PC-3 (cell line): ENCODE measurements around the gene TCF7. TPM values are rescaled to one million over a fixed set of nuclear protein-coding genes. Genes with fewer than 3 reads are reported as not detected.

Source experiments
- ATAC-seq: fragments of 200-7000 bp; cut with Tn5 transposase; 2 replicates; pipeline ENCODE4 v1.9.1; 2020; ENCODE audit warnings: mild to moderate bottlenecking, moderate library complexity
- BruUV-seq: library from RNA; stranded (reverse); fragments of 400-500 nt; replicated peaks from 2 replicates; lab custom pipeline; 2021; lab: Mats Ljungman, UMichigan
- CTCF ChIA-PET: fragments of 300-600 bp; sonication (Branson Sonifier 250); formaldehyde crosslinking; loops from one replicate; lab custom pipeline; 2022; ENCODE audit warnings: antibody characterized with exemption; lab: Charles Lee
- POLR2A ChIA-PET: fragments of 300-600 bp; sonication (Branson Sonifier 250); formaldehyde crosslinking; loops from one replicate; lab custom pipeline; 2022; ENCODE audit warnings: antibody characterized with exemption; ENCODE audit not compliant: unreplicated experiment; lab: Charles Lee
- DNase-seq: peaks from one replicate; pipeline ENCODE4 v3.0.0-alpha.2; 2015
- H2AFZ ChIP-seq: fragments of 300-600 bp; sonication (generic); 2 replicates; pipeline ENCODE4 v1.6.0; 2016; ENCODE audit warnings: antibody characterized with exemption, low read length
- H3F3A ChIP-seq: fragments of 300-600 bp; sonication (generic); one replicate; pipeline ENCODE4 v1.6.0; 2017; ENCODE audit warnings: antibody characterized with exemption, low read length, control low read depth, mild to moderate bottlenecking; ENCODE audit not compliant: unreplicated experiment
- H3K27ac ChIP-seq: fragments of 300-600 bp; sonication (generic); 2 replicates; pipeline ENCODE4 v1.5.1; 2016; ENCODE audit warnings: mild to moderate bottlenecking, low read length
- H3K27me3 ChIP-seq: fragments of 300-600 bp; sonication (generic); 2 replicates; pipeline ENCODE4 v1.6.1; 2016; ENCODE audit warnings: low read length, mixed read lengths
- H3K36me3 ChIP-seq: fragments of 300-600 bp; sonication (generic); 2 replicates; pipeline ENCODE4 v1.6.1; 2016; ENCODE audit warnings: low read depth, mixed run types, low read length, mixed read lengths
- H3K4me1 ChIP-seq: fragments of 300-600 bp; sonication (generic); 2 replicates; pipeline ENCODE4 v1.5.1; 2016; ENCODE audit warnings: low read length; ENCODE audit not compliant: insufficient read depth
- H3K4me2 ChIP-seq: fragments of 300-600 bp; sonication (generic); 2 replicates; pipeline ENCODE4 v1.6.0; 2016; ENCODE audit warnings: low read length
- H3K4me3 ChIP-seq: fragments of 300-600 bp; sonication (generic); 2 replicates; pipeline ENCODE4 v1.5.1; 2016; ENCODE audit warnings: mild to moderate bottlenecking, low read length, mixed read lengths
- H3K79me2 ChIP-seq: fragments of 300-600 bp; sonication (generic); 2 replicates; pipeline ENCODE4 v1.6.1; 2017; ENCODE audit warnings: low read length, mixed read lengths
- H3K9ac ChIP-seq: fragments of 300-600 bp; sonication (generic); 2 replicates; pipeline ENCODE4 v1.6.0; 2016; ENCODE audit warnings: mild to moderate bottlenecking, low read length
- H3K9me2 ChIP-seq: fragments of 300-600 bp; sonication (generic); replicated peaks from 2 replicates; pipeline ENCODE4 v1.6.1; 2016; ENCODE audit warnings: mixed run types, low read length, mixed read lengths
- H3K9me3 ChIP-seq: fragments of 300-600 bp; sonication (generic); 2 replicates; pipeline ENCODE4 v1.6.1; 2016; ENCODE audit warnings: low read length, mixed read lengths
- H4K20me1 ChIP-seq: fragments of 300-600 bp; sonication (generic); 2 replicates; pipeline ENCODE4 v1.6.1; 2016; ENCODE audit warnings: low read length, mixed read lengths
- EZH2 ChIP-seq: fragments of 300-600 bp; sonication (generic); IDR thresholded peaks from one replicate; pipeline ENCODE4 v1.6.1; 2017; ENCODE audit warnings: antibody characterized with exemption, mild to moderate bottlenecking, low read length; ENCODE audit not compliant: unreplicated experiment
- EZH2phosphoT487 ChIP-seq: fragments of 300-600 bp; sonication (generic); IDR thresholded peaks from 2 replicates; pipeline ENCODE4 v1.6.1; 2018; ENCODE audit warnings: mild to moderate bottlenecking, antibody characterized with exemption, low read length, borderline replicate concordance
- intact Hi-C: fragments of 100-400 bp; cut with micrococcal nuclease; formaldehyde crosslinking; loops from 2 replicates; pipeline ENCODE4 v1.9.0; 2023
- total RNA-seq: library from RNA; depleted of rRNA; stranded (reverse); fragments of >200 nt; gene quantifications from 2 replicates; pipeline ENCODE4 v1.2.3, GENCODE V29; 2014
- TF ChIP-seq, protein P1 (sequence below): fragments of 300-600 bp; sonication (generic); conservative IDR thresholded peaks from 2 replicates; pipeline ENCODE4 v1.5.1; 2017; ENCODE audit warnings: antibody characterized with exemption, low read depth, mild to moderate bottlenecking, low read length

The TCF7 gene
- total RNA-seq, 1 experiment from 2014 or later: 3.9 TPM

DNA sequence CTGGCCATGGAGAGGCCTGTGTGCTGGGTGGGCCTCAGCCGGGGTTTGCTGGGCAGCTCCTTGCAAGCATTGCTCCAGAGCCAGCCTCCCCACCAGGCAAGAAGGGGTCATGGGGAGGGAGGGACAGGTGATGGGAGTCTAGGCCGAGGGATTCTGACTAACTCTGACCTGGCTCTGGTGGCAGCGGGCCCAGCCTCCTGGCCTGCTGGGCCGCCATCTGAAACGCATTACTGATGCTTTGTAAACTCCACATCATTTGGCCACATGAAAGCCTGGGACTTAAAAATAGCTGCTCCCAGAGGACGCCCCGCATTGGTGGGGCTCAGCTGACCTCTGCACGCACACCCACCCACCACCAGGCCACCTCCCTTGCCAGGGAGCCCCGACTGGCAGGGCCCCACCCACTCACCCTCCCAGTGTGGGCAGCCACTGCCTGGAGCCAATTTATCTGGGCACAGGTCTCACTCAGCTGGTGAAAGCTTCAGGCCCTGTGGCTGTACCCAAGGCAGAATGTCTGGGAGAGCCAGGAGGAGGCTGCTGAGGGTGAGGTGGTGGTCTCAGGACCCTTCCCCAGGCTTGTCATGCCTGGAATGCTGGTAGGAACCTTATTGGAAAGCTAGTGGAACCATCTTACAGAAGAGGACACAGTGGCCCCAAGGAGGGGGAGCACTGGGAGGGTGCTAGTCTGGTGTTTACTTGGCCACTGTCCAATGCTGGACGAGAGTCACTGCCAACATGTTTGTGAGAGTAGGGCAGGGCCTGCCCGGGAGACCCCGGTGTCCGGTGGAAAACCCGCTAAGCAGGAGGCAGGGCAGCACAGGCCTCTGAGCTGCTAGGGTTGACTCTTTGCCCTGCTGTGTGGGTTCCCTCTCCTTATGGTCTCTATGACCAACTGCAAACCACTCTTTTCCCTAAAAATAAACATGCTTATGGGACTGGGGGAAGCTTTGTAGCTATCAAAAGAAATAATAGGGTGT, 10.8 kb downstream of the TCF7 start:
- peak overlapping the region; percentile 100 for H3K27ac ChIP-seq

DNA sequence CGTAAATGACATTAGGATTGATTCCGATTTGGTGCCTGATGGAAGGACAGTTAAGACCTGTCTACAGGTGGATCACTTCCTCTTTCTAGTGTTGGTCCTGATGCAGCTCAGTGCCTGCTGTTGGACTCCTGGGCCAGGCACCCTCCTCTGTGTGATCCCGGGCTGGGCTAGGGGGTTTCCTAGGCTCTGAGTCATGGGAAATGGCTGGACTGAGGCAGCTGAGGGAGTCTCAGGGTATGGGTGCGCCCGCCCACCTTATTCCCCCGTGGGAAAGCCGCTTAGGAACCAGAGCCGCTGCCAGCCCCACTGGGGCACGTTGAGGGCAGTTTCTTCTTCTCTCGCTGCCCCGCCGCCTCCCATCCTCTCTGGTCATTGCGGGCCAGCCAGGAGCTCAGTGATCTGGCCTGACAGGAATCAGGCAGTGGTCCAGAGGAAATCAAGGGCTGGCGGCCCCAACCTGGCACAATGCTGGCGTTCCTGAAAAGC, 12.9 kb downstream of the TCF7 start:
- intact Hi-C loops: no loop called here
- Histone ChIP-seq H3F3A (peaks cover 5% of the 10 kb centered on the region), H2AFZ (no peak overlapping the region), H4K20me1 (no peaks in the 10 kb centered on the region), H3K27me3 (no peaks in the 10 kb centered on the region), H3K9me2 (no peaks in the 10 kb centered on the region), H3K4me3 (no peak overlapping the region), H3K79me2 (no peaks in the 10 kb centered on the region), H3K27ac (no peak overlapping the region), H3K9me3 (no peaks in the 10 kb centered on the region), H3K4me1 (peaks cover 29% of the 10 kb centered on the region), H3K36me3 (no peaks in the 10 kb centered on the region), H3K4me2 (no peak overlapping the region), H3K9ac (no peak overlapping the region)
- CTCF ChIA-PET: no interaction called here
- DNase-seq (no peak), ATAC-seq (no peak)
- BruUV-seq: no TSS peak
- no peak for TF ChIP-seq EZH2
- POLR2A ChIA-PET: no interaction called here

More for the DNA sequence above, 10.8 kb downstream of the TCF7 start:
- Histone ChIP-seq H3K9ac (peak overlapping the region; percentile 75), H3K36me3 (no peaks in the 10 kb centered on the region), H3K4me2 (peak overlapping the region; percentile 62), H2AFZ (no peak overlapping the region), H3K4me1 (peaks cover 29% of the 10 kb centered on the region), H3K9me3 (no peaks in the 10 kb centered on the region), H3K4me3 (peak overlapping the region; percentile 7; the same call in 1 of the 2 replicates), H3K79me2 (no peaks in the 10 kb centered on the region), H4K20me1 (no peaks in the 10 kb centered on the region), H3F3A (peaks cover 5% of the 10 kb centered on the region), H3K27me3 (no peaks in the 10 kb centered on the region), H3K9me2 (no peaks in the 10 kb centered on the region)
- TF ChIP-seq EZH2phosphoT487 (no peak), EZH2 (no peak)
- TF ChIP-seq, protein P1, sequence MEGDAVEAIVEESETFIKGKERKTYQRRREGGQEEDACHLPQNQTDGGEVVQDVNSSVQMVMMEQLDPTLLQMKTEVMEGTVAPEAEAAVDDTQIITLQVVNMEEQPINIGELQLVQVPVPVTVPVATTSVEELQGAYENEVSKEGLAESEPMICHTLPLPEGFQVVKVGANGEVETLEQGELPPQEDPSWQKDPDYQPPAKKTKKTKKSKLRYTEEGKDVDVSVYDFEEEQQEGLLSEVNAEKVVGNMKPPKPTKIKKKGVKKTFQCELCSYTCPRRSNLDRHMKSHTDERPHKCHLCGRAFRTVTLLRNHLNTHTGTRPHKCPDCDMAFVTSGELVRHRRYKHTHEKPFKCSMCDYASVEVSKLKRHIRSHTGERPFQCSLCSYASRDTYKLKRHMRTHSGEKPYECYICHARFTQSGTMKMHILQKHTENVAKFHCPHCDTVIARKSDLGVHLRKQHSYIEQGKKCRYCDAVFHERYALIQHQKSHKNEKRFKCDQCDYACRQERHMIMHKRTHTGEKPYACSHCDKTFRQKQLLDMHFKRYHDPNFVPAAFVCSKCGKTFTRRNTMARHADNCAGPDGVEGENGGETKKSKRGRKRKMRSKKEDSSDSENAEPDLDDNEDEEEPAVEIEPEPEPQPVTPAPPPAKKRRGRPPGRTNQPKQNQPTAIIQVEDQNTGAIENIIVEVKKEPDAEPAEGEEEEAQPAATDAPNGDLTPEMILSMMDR: no peak
- peak; percentile 82 for ATAC-seq
- ChIA-PET CTCF (interaction anchor here (0.7 to 1.9 kb wide), 4 partner anchors 16 to 99 kb away, joined by 3 to 7 read pairs (median 3); no protein-coding TSS in a partner anchor), POLR2A (no interaction called here)
- DNase-seq: peak; percentile 91
- no TSS peak for BruUV-seq
- intact Hi-C loops: no loop called here

DNA sequence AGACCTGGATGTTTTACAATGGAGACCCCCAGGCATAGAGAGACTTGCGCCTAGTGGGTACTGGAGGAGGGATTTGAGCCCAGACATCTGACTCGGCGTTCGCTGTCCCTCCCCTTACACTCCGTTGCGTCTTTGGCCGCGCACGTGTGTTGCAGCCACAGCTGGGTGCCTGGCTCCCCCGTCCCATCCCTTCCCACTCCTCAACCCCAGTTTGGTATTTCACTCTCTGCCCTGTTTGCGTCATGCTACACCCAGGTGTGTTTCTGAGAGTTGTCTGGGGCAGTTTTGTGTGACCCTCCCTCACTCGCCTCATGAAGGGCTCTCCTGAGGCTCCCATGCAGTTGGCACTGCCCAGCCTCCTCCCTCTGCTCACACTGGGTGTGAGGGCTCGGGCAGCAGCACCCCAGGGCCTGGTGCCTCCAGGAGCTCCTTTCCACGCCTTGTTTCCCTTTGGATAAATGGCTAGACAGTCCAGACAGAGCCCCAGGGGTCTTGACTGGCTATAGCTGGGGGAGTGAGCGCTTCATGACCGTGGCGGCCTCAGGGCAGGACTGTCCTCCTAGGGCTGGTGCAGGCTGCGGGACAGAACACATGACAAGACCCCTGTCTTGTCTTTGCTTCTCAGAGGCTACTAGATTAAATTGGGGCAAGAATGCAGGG, 13.6 kb downstream of the TCF7 start:
- no TSS peak for BruUV-seq
- Histone ChIP-seq H3K9me2 (no peaks in the 10 kb centered on the region), H3K4me3 (no peak overlapping the region), H3K9ac (no peak overlapping the region), H3K27me3 (no peaks in the 10 kb centered on the region), H3F3A (peaks cover 5% of the 10 kb centered on the region), H3K79me2 (no peaks in the 10 kb centered on the region), H3K4me2 (no peak overlapping the region), H3K36me3 (no peaks in the 10 kb centered on the region), H3K9me3 (no peaks in the 10 kb centered on the region), H4K20me1 (no peaks in the 10 kb centered on the region), H3K27ac (no peak overlapping the region), H2AFZ (no peak overlapping the region), H3K4me1 (peaks cover 29% of the 10 kb centered on the region)
- DNase-seq (no peak), ATAC-seq (no peak)
- ChIA-PET POLR2A (no interaction called here), CTCF (no interaction called here)
- intact Hi-C loops: no loop called here
- TF ChIP-seq EZH2phosphoT487 (no peak), EZH2 (no peak)
- TF ChIP-seq, protein P1: no peak
